HG03521 (cell line): Measurements from ENCODE around the gene LDLRAD3.
"Not testable (repeated sequence)": the region's sequence is repeated elsewhere in the genome, so short reads cannot be mapped to it uniquely, and the experiment has no call there.

Source experiments
- ATAC-seq: cut with Tn5 transposase; IDR thresholded peaks from one replicate; pipeline ENCODE4 v1.9.1; 2021; ENCODE audit warnings: mild to moderate bottlenecking, moderate library complexity; ENCODE audit not compliant: unreplicated experiment

Gene LDLRAD3

GRCh38 chr11:35990816-35991215 lies 47.0 kb downstream of the LDLRAD3 start:
- ATAC-seq, result no peak

- ATAC-seq, result no peak
These were observed 48.7 kb downstream of the LDLRAD3 start for GRCh38 chr11:35992548-35992947.

- no peak for ATAC-seq
These were observed 50.6 kb downstream of the LDLRAD3 start for GRCh38 chr11:35994421-35994820.

- no peak for ATAC-seq
These were observed 51.9 kb downstream of the LDLRAD3 start for GRCh38 chr11:35995681-35996271.

DNA sequence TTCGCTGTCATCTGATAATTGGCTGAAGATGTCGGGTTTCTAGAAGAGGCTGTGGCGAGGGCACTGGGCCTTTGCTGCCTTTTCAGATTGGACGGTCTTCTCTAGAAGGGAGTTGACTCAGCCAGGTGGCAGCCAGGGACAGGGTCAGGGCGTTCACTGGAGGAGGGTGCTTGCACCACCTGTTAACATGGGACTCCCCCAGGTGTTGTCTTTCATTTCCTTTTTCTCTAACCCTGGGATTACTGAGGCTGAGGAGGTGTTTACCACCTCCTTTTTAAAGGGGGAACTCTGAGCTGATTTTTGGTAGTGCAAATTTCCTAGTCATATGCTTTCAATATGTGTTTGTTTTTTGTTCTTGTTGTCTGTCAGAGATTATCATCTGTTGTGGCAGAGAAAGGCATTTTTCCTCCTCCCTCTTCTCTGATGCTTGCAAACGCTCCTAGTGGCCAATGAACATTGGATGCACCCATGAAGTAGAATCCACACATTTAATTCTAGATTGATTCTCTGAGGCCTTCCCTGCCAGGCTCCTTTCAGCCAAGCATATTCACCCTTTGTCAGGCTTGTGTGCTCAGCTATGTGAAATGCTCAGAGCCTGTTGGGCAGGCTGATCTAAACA lies 54.1 kb downstream of the LDLRAD3 start:
- no peak for ATAC-seq

DNA sequence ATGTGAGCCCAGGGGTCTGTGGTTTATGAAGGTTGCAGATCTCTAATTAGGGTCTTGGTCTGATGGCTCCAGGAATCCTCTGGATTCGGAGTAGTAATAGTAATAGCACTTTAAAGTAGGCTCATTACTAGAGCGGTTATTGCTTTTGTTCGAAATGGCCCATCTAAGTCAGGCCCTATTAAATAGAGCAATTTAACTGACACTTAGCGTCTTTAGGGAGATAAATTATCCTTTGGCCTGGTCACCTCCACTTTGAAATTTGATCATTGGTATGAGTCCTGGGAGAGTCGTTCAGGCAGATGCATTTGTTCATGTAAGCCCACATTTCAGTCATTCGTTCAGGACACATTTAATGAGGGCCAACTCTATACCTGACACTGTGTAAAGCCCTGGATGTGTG lies 54.8 kb downstream of the LDLRAD3 start:
- ATAC-seq, result no peak

DNA sequence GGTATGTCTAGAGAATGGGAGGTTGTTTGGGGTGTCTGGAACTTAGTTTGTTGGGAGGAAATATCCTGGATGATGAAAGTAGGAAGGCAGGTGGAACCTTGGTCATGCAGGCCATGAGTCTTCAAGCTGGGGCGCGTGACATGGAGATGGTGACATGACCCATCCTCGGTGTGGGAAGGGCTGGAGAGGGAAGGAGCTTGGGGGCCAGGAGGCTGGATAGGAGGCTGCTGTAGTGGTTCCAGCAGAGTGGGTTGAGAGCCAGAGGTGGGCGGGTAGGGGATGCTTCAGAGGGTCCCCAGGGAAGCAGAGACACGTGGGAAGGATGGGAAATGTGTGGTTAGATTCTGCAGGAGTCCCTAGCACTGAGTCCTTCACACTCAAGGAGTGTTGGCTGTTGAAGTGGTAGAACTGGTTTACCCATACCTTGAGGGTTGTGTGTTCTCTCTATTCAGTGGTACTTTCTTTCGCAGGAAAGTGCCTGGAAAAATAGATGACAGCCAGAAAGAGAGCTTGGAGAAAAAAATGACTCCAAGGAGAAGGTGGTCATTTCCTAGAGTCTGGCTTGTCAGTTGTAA lies 56.8 kb downstream of the LDLRAD3 start:
- no peak for ATAC-seq

- no peak for ATAC-seq
These were observed 58.3 kb downstream of the LDLRAD3 start for GRCh38 chr11:36002196-36002595.

- no peak for ATAC-seq
These were observed 58.9 kb downstream of the LDLRAD3 start for GRCh38 chr11:36002796-36003195.

- no peak for ATAC-seq
These were observed 62.7 kb downstream of the LDLRAD3 start for GRCh38 chr11:36006556-36006955.

DNA sequence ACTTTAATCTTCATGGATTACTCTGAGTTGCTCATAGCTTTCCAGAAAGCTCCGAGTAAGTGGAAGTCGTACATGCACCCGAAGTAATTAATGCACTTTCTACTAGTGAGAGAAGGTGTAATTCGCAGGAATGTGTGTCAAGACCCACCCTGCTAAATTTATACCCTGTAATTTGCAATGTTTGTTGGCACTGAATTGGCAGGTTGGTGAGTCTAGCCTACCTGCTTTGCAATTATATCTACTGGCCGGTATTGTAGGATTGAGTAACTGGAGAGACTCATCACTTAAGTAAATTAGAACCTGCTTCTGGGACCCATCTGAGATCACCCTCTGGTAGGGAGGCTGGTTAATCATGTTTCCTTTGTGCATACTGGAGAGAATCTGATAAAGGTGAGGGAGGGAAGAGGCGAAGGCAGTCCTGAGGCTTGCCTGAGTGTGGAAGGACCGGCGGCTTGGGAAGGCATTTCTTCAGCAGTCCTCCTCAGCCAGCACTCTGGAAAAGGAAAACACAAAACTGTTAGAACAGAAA lies 63.3 kb downstream of the LDLRAD3 start:
- no peak for ATAC-seq

DNA sequence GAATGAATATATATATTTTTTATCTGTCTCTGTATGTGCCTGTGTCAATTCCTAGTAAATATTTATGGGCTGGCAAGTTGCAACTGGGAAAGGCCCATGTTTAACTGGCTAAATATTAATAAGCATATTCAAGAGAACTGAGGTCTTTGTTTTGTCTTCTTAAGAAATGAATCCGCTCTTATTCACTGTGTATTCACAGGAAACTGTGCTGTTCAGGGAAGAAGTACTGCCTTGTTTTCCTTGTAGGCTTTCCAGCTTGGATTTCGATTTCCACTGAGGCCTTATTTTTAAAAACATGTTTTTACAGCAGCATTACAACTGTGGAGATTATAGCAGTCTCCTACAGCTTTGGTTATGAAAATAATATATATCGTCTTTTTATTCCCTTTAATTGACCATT lies 64.7 kb downstream of the LDLRAD3 start:
- no peak for ATAC-seq

DNA sequence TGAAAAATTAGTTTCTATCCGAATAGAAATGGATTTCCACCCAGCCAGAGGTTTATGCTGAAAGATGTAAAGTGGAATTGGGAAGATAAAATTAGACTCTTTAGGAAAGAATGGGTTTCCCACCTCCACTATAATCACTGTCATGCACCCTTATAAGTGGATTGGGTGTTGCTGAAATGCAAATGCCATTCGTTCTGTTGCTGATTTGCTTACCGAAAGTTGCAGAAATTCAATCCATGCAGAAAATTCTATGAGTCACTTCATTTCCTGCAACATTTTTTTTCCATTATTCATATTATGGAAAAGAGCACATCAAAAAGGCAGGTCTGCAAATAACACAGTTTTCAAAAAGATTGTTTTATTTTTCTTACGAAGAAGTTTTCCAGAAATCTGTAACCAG lies 65.6 kb downstream of the LDLRAD3 start:
- ATAC-seq, result no peak

DNA sequence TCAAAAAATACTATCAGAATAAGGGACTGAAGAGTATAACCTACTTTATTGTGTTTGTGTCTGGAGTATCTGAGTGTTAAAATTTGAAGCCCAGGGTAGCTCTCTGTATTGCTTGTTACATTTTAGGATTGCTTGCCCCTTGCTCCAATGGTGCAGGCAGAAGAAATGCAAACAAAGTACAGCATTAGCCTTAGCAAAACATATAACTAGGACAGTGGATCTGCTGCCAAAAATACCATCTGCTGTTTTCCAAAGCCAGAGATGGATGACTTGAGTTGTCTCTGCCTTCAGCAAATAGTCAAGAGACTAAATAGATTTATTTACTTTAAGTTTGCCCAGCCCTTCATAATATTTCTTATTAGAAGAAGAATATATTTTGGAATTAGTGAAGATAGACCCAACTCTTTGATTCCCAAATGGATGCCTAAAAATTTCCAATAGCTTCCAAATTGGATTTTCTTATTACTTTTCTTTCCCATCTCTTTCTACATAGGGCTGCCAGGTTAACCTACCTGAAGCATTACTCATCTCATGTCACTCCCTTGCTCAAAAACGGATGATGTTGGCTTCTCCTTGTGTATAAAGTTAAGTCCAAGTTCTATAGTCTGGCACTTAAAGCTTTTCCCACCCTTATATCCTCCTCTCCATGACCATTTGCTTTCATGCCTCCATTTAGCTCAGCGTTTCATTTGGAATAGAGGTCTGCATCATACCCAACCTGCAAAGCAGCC lies 66.3 kb downstream of the LDLRAD3 start:
- no peak for ATAC-seq

GRCh38 chr11:36011574-36011973 lies 67.7 kb downstream of the LDLRAD3 start:
- no peak for ATAC-seq

- no peak for ATAC-seq
These were observed 68.6 kb downstream of the LDLRAD3 start for GRCh38 chr11:36012455-36012854.

- no peak for ATAC-seq
These were observed 69.1 kb downstream of the LDLRAD3 start for GRCh38 chr11:36012979-36013378.

DNA sequence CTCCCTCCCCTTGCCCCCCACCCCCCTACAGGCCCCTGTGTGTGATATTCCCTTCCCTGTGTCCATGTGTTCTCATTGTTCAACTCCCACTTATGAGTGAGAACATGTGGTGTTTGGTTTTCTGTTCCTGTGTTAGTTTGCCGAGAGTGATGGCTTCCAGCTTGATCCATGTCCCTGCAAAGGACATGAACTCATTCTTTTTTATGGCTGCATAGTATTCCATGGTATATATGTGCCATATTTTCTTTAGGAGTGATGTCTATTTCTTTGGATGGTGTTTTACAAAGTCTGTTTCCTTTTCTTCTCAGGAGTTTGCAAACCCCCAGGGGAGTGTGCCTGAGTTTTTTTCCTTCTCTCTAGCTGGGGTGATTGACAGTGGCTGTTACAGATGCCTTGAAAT lies 69.6 kb downstream of the LDLRAD3 start:
- not testable (repeated sequence) for ATAC-seq

GRCh38 chr11:36013950-36014897 lies 70.4 kb downstream of the LDLRAD3 start:
- no peak for ATAC-seq

DNA sequence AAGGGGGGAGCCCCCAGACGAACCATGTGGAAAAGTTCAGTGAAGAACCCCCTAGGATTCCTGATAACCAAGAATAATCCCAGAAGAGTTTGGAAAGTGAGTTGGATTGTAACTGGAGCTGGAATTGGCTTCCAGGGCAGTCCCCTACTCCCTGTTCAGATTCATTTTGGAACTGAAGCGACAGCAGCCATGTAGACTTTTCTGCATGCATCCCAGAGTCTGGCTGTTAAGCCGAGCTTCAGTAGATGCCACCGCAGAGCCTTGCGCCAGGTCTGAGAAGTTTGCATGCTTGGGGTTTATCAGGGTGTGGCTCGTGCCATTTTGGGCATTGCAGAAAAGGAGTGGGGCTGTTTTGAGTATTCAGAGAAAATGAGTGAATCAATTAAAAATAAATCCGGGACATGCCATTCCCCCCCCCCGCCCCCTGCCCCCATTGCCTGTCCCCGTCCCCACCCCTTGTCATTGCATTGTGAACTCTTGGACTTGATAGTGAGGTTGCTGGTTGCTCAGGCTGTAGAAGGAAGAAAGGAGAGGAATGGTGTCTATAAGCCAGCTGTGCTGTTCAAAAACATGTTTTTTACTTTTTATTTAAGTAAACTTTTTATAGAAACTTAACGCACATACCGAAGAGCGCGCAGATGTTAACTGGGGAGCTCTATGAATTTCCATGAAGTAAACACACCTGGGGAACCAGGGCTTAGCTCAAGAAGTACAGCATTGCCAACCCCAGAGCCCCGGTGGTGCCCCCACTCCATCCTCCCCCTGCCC lies 71.2 kb downstream of the LDLRAD3 start:
- ATAC-seq, result no peak
